Activated naive CD4-positive, alpha-beta T cell treated with anti-CD3 and anti-CD28 coated beads, Interleukin-2, amount 50 U/mL, for 72 hours (primary cell): ENCODE results near the gene CNOT3. TPM values are rescaled to one million over a fixed set of nuclear protein-coding genes. Genes with fewer than 3 reads are reported as not detected.
"Not testable (repeated sequence)": the region's sequence is repeated elsewhere in the genome, so short reads cannot be mapped to it uniquely, and the experiment has no call there.

Source experiments
- ATAC-seq, 2 donors: fragments of 150-1000 bp; cut with Tn5 transposase; 2 replicates each; pipeline ENCODE4 v1.10.0; 2021; ENCODE audit warnings: mild to moderate bottlenecking in 2 of 2, moderate library complexity in 2 of 2
- DNase-seq, 2 donors: peaks; one replicate each; pipeline ENCODE4 v3.0.0; 2021 to 2022; ENCODE audit warnings: low spot score in 2 of 2
- H3K27ac Mint-ChIP-seq, 2 donors: one replicate each; pipeline ENCODE4 v1.8.0; 2022; ENCODE audit warnings: mild to moderate bottlenecking in 2 of 2, mixed read lengths in 2 of 2
- H3K36me3 Mint-ChIP-seq, 2 donors: one replicate each; pipeline ENCODE4 v1.8.0; 2022; ENCODE audit warnings: mixed read lengths in 2 of 2
- H3K9me3 Mint-ChIP-seq, 2 donors: one replicate each; pipeline ENCODE4 v1.8.0; 2022; ENCODE audit warnings: mixed read lengths in 2 of 2
- total RNA-seq, 2 donors: library from RNA; stranded (reverse); gene quantifications; one replicate each; pipeline ENCODE4 v1.2.3, GENCODE V29; 2022

CNOT3 gene
- total RNA-seq, 2 donors from 2014 or later = 57.3 to 59.9 TPM

DNA sequence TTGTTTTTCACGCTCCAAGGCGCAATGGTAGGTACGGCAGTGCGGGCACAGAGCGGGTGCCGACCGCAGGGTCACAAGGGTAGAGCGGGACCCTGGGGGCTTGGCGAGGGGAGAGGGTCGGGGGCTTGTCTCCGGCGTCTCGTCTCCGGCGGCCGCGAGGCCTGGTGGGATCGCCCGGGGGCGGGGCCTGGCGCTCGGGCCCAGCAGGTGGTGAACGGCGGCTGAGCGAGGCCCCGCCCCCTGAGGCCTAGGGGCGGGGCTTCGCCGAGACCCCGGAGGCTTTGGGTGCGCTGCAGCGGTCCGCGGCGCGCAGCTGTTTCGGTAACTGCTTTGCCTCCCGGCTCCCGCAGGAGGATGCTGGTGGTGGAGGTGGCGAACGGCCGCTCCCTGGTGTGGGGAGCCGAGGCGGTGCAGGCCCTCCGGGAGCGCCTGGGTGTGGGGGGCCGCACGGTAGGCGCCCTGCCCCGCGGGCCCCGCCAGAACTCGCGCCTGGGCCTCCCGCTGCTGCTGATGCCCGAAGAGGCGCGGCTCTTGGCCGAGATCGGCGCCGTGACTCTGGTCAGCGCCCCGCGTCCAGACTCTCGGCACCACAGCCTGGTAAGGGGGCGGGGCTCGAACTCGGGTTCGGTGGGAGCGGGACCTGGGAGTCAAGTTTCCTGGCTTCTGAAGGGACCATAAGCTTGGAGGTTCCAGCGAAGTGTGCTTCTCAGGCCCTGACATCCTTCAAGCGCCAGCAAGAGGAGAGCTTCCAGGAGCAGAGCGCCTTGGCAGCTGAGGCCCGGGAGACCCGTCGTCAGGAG is 53.6 kb downstream of the CNOT3 start, which contains the start of gene TSEN34:
Gene TSEN34 (plus strand): TSS at position 298 of the 800 bp plus-strand sequence. CDS start 57 bp downstream, at position 355.
- H3K36me3 Mint-ChIP-seq = peaks cover 11 to 18% of the 10 kb centered on the region in 2 donors
- peak; percentile 90 to 92 for DNase-seq
- no peaks in the 10 kb centered on the region for H3K9me3 Mint-ChIP-seq
- ATAC-seq = peak; percentile 13 to 36
- peak within 1 kb of the TSS; percentile 95 to 100 for H3K27ac Mint-ChIP-seq

DNA sequence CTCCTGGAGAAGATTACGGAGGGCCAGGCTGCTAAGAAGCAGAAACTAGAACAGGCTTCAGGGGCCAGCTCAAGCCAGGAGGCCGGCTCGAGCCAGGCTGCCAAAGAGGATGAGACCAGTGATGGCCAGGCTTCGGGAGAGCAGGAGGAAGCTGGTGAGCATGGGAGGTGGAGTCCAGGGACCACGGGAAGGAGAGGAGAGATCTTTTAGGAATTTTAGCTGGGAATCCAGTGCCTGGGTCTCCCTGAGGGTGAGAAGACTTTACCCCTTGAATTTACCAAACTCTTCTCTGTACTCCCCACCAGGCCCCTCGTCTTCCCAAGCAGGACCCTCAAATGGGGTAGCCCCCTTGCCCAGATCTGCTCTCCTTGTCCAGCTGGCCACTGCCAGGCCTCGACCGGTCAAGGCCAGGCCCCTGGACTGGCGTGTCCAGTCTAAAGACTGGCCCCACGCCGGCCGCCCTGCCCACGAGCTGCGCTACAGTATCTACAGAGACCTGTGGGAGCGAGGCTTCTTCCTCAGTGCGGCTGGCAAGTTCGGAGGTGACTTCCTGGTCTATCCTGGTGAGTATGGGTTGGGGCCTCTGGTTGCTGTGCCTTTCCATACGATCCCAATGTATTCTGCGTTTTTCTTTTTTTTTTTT is 54.4 kb downstream of the CNOT3 start:
- ATAC-seq (no peak), DNase-seq (no peak)
- H3K27ac Mint-ChIP-seq = peak overlapping the region; percentile 95 to 98
- H3K36me3 Mint-ChIP-seq = peaks cover 4 to 15% of the 10 kb centered on the region in 2 donors
- H3K9me3 Mint-ChIP-seq = no peaks in the 10 kb centered on the region

DNA sequence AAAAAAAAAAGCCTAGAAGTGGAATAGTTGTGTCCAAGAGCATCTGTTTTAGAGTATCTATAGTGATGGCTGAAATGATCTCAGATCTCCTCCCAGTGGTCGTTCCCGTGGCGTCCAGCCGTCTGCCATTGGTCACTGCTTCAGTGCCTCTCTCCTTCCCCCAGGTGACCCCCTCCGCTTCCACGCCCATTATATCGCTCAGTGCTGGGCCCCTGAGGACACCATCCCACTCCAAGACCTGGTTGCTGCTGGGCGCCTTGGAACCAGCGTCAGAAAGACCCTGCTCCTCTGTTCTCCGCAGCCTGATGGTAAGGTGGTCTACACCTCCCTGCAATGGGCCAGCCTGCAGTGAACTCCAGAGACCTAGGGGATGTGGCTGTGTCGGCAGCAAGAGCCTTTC is 55.4 kb downstream of the CNOT3 start:
- Mint-ChIP-seq H3K36me3 (peaks cover 0 to 6% of the 10 kb centered on the region in 2 donors), H3K27ac (no peak overlapping the region), H3K9me3 (no peaks in the 10 kb centered on the region)
- DNase-seq (no peak), ATAC-seq (no peak)

- not testable (repeated sequence) for ATAC-seq, DNase-seq, H3K27ac Mint-ChIP-seq, H3K36me3 Mint-ChIP-seq, H3K9me3 Mint-ChIP-seq
Observed at GRCh38 chr19:54194463-54194862, 56.9 kb downstream of the CNOT3 start.

DNA sequence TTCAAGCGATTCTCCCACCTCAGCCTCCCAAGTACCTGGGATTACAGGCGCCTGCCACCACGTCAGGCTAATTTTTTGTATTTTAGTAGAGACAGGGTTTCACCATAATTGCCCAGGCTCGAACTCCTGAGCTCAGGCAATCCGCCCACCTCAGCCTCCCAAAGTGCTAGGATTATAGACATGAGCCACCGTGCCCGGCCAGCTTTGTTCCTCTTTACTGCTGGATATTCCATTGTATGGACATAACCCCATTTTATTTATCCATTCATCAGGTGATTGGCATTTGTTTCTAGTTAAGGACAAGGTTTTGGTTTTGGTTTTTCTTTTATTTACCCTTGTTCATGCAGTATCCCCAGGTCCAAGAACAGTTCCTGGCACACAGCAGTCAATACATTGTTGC is 59.0 kb downstream of the CNOT3 start:
- peaks cover 11% of the 10 kb centered on the region in 2 donors for H3K36me3 Mint-ChIP-seq
- no peaks in the 10 kb centered on the region for H3K9me3 Mint-ChIP-seq
- DNase-seq (no peak), ATAC-seq (no peak)
- H3K27ac Mint-ChIP-seq = no peak overlapping the region

- DNase-seq (no peak), ATAC-seq (no peak)
- no peak overlapping the region for H3K27ac Mint-ChIP-seq
- peaks cover 16 to 17% of the 10 kb centered on the region in 2 donors for H3K36me3 Mint-ChIP-seq
- H3K9me3 Mint-ChIP-seq = no peaks in the 10 kb centered on the region
Observed at GRCh38 chr19:54197121-54197520, 59.6 kb downstream of the CNOT3 start.

DNA sequence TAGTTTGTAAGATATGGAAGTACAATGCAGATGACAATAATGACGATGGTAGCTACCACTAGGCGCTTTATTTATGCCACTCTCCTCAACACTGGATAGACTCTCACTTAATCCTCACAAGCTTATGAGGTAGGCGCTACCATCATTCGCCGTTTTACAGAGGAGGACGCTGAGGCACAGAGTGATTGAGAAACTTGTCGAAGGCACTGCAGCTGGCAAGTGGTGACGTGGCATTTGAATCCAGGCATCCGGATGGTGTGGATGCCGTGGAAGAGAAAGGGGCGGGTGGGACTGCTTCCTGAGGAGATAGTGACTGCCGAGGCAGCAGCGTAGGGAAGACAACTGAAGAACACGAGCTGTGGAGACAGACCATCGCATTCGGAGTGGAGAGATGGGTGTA is 61.8 kb downstream of the CNOT3 start:
- DNase-seq (no peak), ATAC-seq (no peak)
- Mint-ChIP-seq H3K27ac (peak overlapping the region; percentile 88 to 93), H3K36me3 (peaks cover 32 to 40% of the 10 kb centered on the region in 2 donors), H3K9me3 (no peaks in the 10 kb centered on the region)

GRCh38 chr19:54201172-54201701 is 63.7 kb downstream of the CNOT3 start:
- H3K36me3 Mint-ChIP-seq = peaks cover 43 to 52% of the 10 kb centered on the region in 2 donors
- no peaks in the 10 kb centered on the region for H3K9me3 Mint-ChIP-seq
- ATAC-seq = no peak
- DNase-seq = no peak
- H3K27ac Mint-ChIP-seq = peak overlapping the region; percentile 93 to 100

- ATAC-seq (no peak), DNase-seq (no peak)
- Mint-ChIP-seq H3K9me3 (no peaks in the 10 kb centered on the region), H3K36me3 (peaks cover 43 to 58% of the 10 kb centered on the region in 2 donors), H3K27ac (peak overlapping the region; percentile 93 to 100)
Observed at GRCh38 chr19:54201980-54202379, 64.4 kb downstream of the CNOT3 start.

- Mint-ChIP-seq H3K36me3 (peaks cover 43 to 69% of the 10 kb centered on the region in 2 donors), H3K27ac (peak overlapping the region; percentile 56 to 100), H3K9me3 (no peaks in the 10 kb centered on the region)
Observed at GRCh38 chr19:54203151-54203611, 65.6 kb downstream of the CNOT3 start.

DNA sequence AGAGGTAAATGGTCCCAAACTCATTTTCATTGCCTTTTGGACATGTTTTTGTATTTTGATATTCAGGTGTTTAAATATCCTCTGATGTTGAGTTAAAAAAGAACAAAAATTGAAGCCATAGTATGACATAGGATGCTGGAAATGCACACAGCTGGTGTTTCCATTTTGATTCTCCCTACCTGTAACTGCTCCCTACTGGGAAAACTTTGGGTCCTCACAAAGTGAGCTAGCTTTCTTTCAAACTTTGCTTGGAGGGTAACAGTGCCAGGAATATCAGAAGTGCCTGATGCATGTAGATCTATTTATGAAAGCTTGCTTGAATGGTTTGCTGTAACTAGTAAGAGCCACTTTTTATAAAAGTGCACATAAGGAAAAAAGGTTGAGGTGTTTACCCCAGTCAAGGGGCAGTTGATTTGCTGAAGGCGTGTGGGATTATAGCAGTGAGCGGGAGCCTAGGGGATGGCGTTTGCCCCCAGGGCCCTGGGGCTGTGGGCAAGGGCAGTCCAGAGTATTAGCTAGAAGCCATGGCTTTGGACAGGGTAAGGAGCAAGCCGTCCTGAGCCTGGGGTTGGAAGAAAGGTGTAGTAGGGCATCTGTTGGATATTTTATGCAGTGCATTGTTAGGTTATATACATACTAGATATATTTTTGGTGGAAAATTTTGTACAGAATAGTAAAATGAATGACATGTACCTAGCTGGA is 67.4 kb downstream of the CNOT3 start:
- H3K36me3 Mint-ChIP-seq = peaks cover 43 to 77% of the 10 kb centered on the region in 2 donors
- H3K27ac Mint-ChIP-seq = peak overlapping the region; percentile 61 to 88
- ATAC-seq (no peak), DNase-seq (no peak)
- no peaks in the 10 kb centered on the region for H3K9me3 Mint-ChIP-seq

More at GRCh38 chr19:54203151-54203611, 65.6 kb downstream of the CNOT3 start:
- DNase-seq (no peak), ATAC-seq (no peak)

Other genes starting within 250 kb of the CNOT3 start
- not detected for gene CACNG7, start 228.5 kb upstream of the CNOT3 start, total RNA-seq
- not detected for gene CACNG8, start 174.8 kb upstream of the CNOT3 start, total RNA-seq
- gene CACNG6, start 146.1 kb upstream of the CNOT3 start, total RNA-seq = not detected
- gene VSTM1, start 73.9 kb upstream of the CNOT3 start, total RNA-seq = not detected
- gene TARM1, start 56.4 kb upstream of the CNOT3 start, total RNA-seq = not detected
- under 1 TPM in 1 of 2 donors, not detected in 1; 0.72 TPM for gene OSCAR, start 37.0 kb upstream of the CNOT3 start, total RNA-seq
- 10 to 100 TPM; 59.4 to 76.1 TPM for gene NDUFA3, start 34.9 kb upstream of the CNOT3 start, total RNA-seq
- 10 to 100 TPM; 30.4 to 37.4 TPM for gene TFPT, start 22.1 kb upstream of the CNOT3 start, total RNA-seq
- 10 to 100 TPM; 47.9 to 92.9 TPM for gene PRPF31, start 22.0 kb upstream of the CNOT3 start, total RNA-seq
- 1 to 10 TPM; 3.5 to 6.1 TPM for gene LENG1, start 22.0 kb downstream of the CNOT3 start, total RNA-seq
- gene TMC4, start 35.4 kb downstream of the CNOT3 start, total RNA-seq = not detected
- gene MBOAT7, start 51.8 kb downstream of the CNOT3 start, total RNA-seq = 10 to 100 TPM; 56.8 to 97.2 TPM
- gene TSEN34, start 53.5 kb downstream of the CNOT3 start, total RNA-seq = 10 to 100 TPM; 10.2 to 15.8 TPM
- 1,000 to 10,000 TPM; 1,448 to 1,707 TPM for gene RPS9, start 63.1 kb downstream of the CNOT3 start, total RNA-seq
- gene LILRB3, start 85.2 kb downstream of the CNOT3 start, total RNA-seq = under 1 TPM in 1 of 2 donors, not detected in 1; 0.37 TPM
- not detected for gene LILRA6, start 105.0 kb downstream of the CNOT3 start, total RNA-seq
- gene LILRB5, start 119.5 kb downstream of the CNOT3 start, total RNA-seq = not detected
- gene LILRB2, start 143.3 kb downstream of the CNOT3 start, total RNA-seq = not detected
- not detected for gene LILRA5, start 175.4 kb downstream of the CNOT3 start, total RNA-seq
- not detected for gene LILRA4, start 201.4 kb downstream of the CNOT3 start, total RNA-seq
- 1 to 10 TPM; 2.9 to 9.9 TPM for gene LAIR1, start 227.2 kb downstream of the CNOT3 start, total RNA-seq